CD4-positive, alpha-beta T cell (primary cell): ENCODE measurements around the gene IST1. TPM values are rescaled to one million over a fixed set of nuclear protein-coding genes. Genes with fewer than 3 reads are reported as not detected.

ENCODE experiments used
- ATAC-seq: fragments of 200-7000 bp; cut with Tn5 transposase; one replicate; pipeline ENCODE4 v1.10.0; 2022; ENCODE audit warnings: mild to moderate bottlenecking; ENCODE audit not compliant: poor library complexity
- CTCF ChIA-PET: fragments of 350-600 bp; sonication (Branson Sonifier 250); formaldehyde crosslinking; loops from one replicate; lab custom pipeline; 2021; ENCODE audit warnings: antibody characterized with exemption, inconsistent platforms; lab: Charles Lee
- POLR2A ChIA-PET: fragments of 350-600 bp; sonication (Branson Sonifier 250); formaldehyde crosslinking; loops from one replicate; lab custom pipeline; 2021; ENCODE audit warnings: antibody characterized with exemption, inconsistent platforms; lab: Charles Lee
- DNase-seq, 14 experiments: peaks; one replicate each; pipeline ENCODE4 v3.0.0-alpha.2; 2013 to 2020; ENCODE audit warnings: mixed read lengths in 2 of 14
- H3K27ac ChIP-seq, 2 donors: one replicate each; pipeline versions ENCODE4 v1.5.1 to v1.7.0; 2013; ENCODE audit warnings: low read length in 2 of 2, low read depth in 1 of 2, mild to moderate bottlenecking in 1 of 2
- H3K27me3 ChIP-seq, 2 experiments: 1 replicate in 1 of 2; 2 replicates in 1 of 2; pipeline versions ENCODE4 v1.6.1 to v1.7.0; 2013; ENCODE audit warnings: low read length in 2 of 2, control low read depth in 1 of 2, mild to moderate bottlenecking in 1 of 2, moderate library complexity in 1 of 2; ENCODE audit not compliant: insufficient read depth in 2 of 2, control insufficient read depth in 1 of 2
- H3K36me3 ChIP-seq: one replicate; pipeline ENCODE4 v1.6.1; 2013; ENCODE audit warnings: low read length, control low read depth; ENCODE audit not compliant: insufficient read depth
- H3K4me1 ChIP-seq: one replicate; pipeline ENCODE4 v1.6.1; 2013; ENCODE audit warnings: low read length, control low read depth; ENCODE audit not compliant: insufficient read depth
- H3K4me3 ChIP-seq: one replicate; pipeline ENCODE4 v1.5.1; 2013; ENCODE audit warnings: mild to moderate bottlenecking, low read length, moderate library complexity
- H3K9me3 ChIP-seq, 2 experiments: 1 replicate in 1 of 2; 2 replicates in 1 of 2; pipeline versions ENCODE4 v1.6.1 to v1.7.0; 2013; ENCODE audit warnings: low read length in 2 of 2, mild to moderate bottlenecking in 2 of 2, control low read depth in 1 of 2, moderate library complexity in 1 of 2; ENCODE audit not compliant: control insufficient read depth in 1 of 2, insufficient read depth in 1 of 2
- H3K27ac Mint-ChIP-seq: one replicate; pipeline ENCODE4 v1.8.0; 2020; ENCODE audit warnings: mixed read lengths
- H3K27me3 Mint-ChIP-seq: one replicate; pipeline ENCODE4 v1.8.0; 2021; ENCODE audit warnings: mixed read lengths
- H3K36me3 Mint-ChIP-seq: one replicate; pipeline ENCODE4 v1.8.0; 2021; ENCODE audit warnings: low read depth, mixed read lengths
- H3K4me1 Mint-ChIP-seq: one replicate; pipeline ENCODE4 v1.8.0; 2021; ENCODE audit warnings: low read depth, mixed read lengths
- H3K4me3 Mint-ChIP-seq: one replicate; pipeline ENCODE4 v1.8.0; 2020; ENCODE audit warnings: mild to moderate bottlenecking, mixed read lengths
- H3K9me3 Mint-ChIP-seq: one replicate; pipeline ENCODE4 v1.8.0; 2020; ENCODE audit warnings: mixed read lengths
- CTCF ChIP-seq: fragments of 200-600 bp; IDR thresholded peaks from one replicate; pipeline ENCODE4 v1.8.0; 2022; ENCODE audit warnings: antibody characterized with exemption, mild to moderate bottlenecking
- intact Hi-C, 2 experiments: fragments of 100-400 bp; cut with DNase I in 1 of 2; cut with micrococcal nuclease in 1 of 2; formaldehyde crosslinking; loops; one replicate each; pipeline versions ENCODE4 v1.15.1 to v1.9.0; 2023 to 2025; cut with DNase I, micrococcal nuclease
- total RNA-seq, 174 experiments: library from RNA in 2 of 174; stranded (reverse) in 2 of 174; gene quantifications; one replicate each; pipeline ENCODE4 v1.2.3 and lab custom pipeline; 2021 to 2026

Gene IST1
- total RNA-seq, 2 experiments from 2014 or later, result 411 to 412 TPM

GRCh38 chr16:71867939-71868338, 27.4 kb upstream of the IST1 start:
- Histone ChIP-seq H3K4me1 (peaks cover 5% of the 10 kb centered on the region), H3K4me3 (no peak overlapping the region), H3K36me3 (peaks cover 33% of the 10 kb centered on the region), H3K27me3 (no peaks in the 10 kb centered on the region), H3K27ac (no peak overlapping the region), H3K9me3 (no peaks in the 10 kb centered on the region)
- Mint-ChIP-seq H3K4me1 (peaks cover 19% of the 10 kb centered on the region), H3K4me3 (no peak overlapping the region), H3K36me3 (peaks cover 71% of the 10 kb centered on the region), H3K27ac (no peak overlapping the region), H3K27me3 (no peaks in the 10 kb centered on the region), H3K9me3 (no peaks in the 10 kb centered on the region)
- ATAC-seq (no peak), DNase-seq (no peak)
- TF ChIP-seq CTCF, result no peak
- intact Hi-C loops, result no loop called here
- CTCF ChIA-PET, result no interaction called here
- POLR2A ChIA-PET, result interaction anchor here (0.5 kb wide), 1 partner anchor 303 kb away, joined by 3 read pairs; no protein-coding TSS in a partner anchor

- peaks cover 24% of the 10 kb centered on the region for H3K4me1 Mint-ChIP-seq
- TF ChIP-seq CTCF, result no peak
- Histone ChIP-seq H3K36me3 (peaks cover 27% of the 10 kb centered on the region), H3K4me3 (no peak overlapping the region), H3K27me3 (no peaks in the 10 kb centered on the region), H3K27ac (no peak overlapping the region), H3K4me1 (peaks cover 14% of the 10 kb centered on the region), H3K9me3 (no peaks in the 10 kb centered on the region)
- DNase-seq (no peak), ATAC-seq (no peak)
- ChIA-PET CTCF (interaction anchor here (2.4 kb wide), 1 partner anchor 13 kb away, joined by 14 read pairs; no protein-coding TSS in a partner anchor), POLR2A (no interaction called here)
- intact Hi-C loops, result no loop called here
- H3K36me3 Mint-ChIP-seq, result peaks cover 70% of the 10 kb centered on the region
- no peak overlapping the region for H3K4me3 Mint-ChIP-seq
- H3K9me3 Mint-ChIP-seq, result no peaks in the 10 kb centered on the region
- no peak overlapping the region for H3K27ac Mint-ChIP-seq
- no peaks in the 10 kb centered on the region for H3K27me3 Mint-ChIP-seq
Measured at GRCh38 chr16:71869089-71869488, 26.2 kb upstream of the IST1 start.

- CTCF ChIA-PET, result interaction anchor here (0.8 to 2.4 kb wide), 2 partner anchors 11 to 13 kb away, joined by 4 to 14 read pairs; no protein-coding TSS in a partner anchor
- intact Hi-C loops, result no loop called here
- no peak for ATAC-seq
- Mint-ChIP-seq H3K4me1 (peaks cover 24% of the 10 kb centered on the region), H3K27ac (no peak overlapping the region), H3K36me3 (peaks cover 62% of the 10 kb centered on the region), H3K27me3 (no peaks in the 10 kb centered on the region), H3K9me3 (no peaks in the 10 kb centered on the region), H3K4me3 (no peak overlapping the region)
- POLR2A ChIA-PET, result interaction anchor here (2.5 kb wide), 1 partner anchor 10 kb away, joined by 12 read pairs; no protein-coding TSS in a partner anchor
- TF ChIP-seq CTCF, result no peak
- Histone ChIP-seq H3K9me3 (no peaks in the 10 kb centered on the region), H3K36me3 (peaks cover 18% of the 10 kb centered on the region), H3K4me1 (peaks cover 14% of the 10 kb centered on the region), H3K27ac (no peak overlapping the region), H3K27me3 (no peaks in the 10 kb centered on the region), H3K4me3 (no peak overlapping the region)
- no peak for DNase-seq
Measured at GRCh38 chr16:71870818-71871217, 24.5 kb upstream of the IST1 start.
